Osteoblast (primary cell): ENCODE data around the gene PACS1. TPM values are rescaled to one million over a fixed set of nuclear protein-coding genes. Genes with fewer than 3 reads are reported as not detected.

Source experiments
- DNase-seq: peaks from one replicate; pipeline ENCODE4 v3.0.0; 2011; ENCODE audit warnings: low spot score, mixed read lengths; ENCODE audit not compliant: insufficient read length; ENCODE audit errors: missing footprints
- H2AFZ ChIP-seq: 2 replicates; pipeline ENCODE4 v1.6.0; 2011; ENCODE audit warnings: mild to moderate bottlenecking, low read length
- H3K27ac ChIP-seq: 2 replicates; pipeline ENCODE4 v1.5.1; 2011; ENCODE audit warnings: mild to moderate bottlenecking, low read depth, low read length, moderate library complexity
- H3K27me3 ChIP-seq: 2 replicates; pipeline ENCODE4 v1.6.0; 2012; ENCODE audit warnings: mild to moderate bottlenecking, control low read depth, inconsistent platforms, low read length, moderate library complexity; ENCODE audit not compliant: insufficient read depth
- H3K36me3 ChIP-seq: 2 replicates; pipeline ENCODE4 v1.5.1; 2011; ENCODE audit warnings: mild to moderate bottlenecking, low read length, control low read depth, moderate library complexity; ENCODE audit not compliant: insufficient read depth
- H3K4me1 ChIP-seq: 2 replicates; pipeline ENCODE4 v1.5.1; 2011; ENCODE audit warnings: mild to moderate bottlenecking, low read length, control low read depth, moderate library complexity; ENCODE audit not compliant: insufficient read depth
- H3K4me2 ChIP-seq: 2 replicates; pipeline ENCODE4 v1.6.0; 2011; ENCODE audit warnings: mild to moderate bottlenecking, low read length; ENCODE audit not compliant: insufficient read depth
- H3K4me3 ChIP-seq: fragments of 200-600 bp; sonication (generic); 3 replicates; pipeline ENCODE4 v1.5.1; 2012; ENCODE audit warnings: mild to moderate bottlenecking, low read length, inconsistent platforms; ENCODE audit not compliant: insufficient read depth
- H3K79me2 ChIP-seq: 2 replicates; pipeline ENCODE4 v1.6.0; 2012; ENCODE audit warnings: mild to moderate bottlenecking, low read length, control low read depth, inconsistent platforms; ENCODE audit not compliant: insufficient read depth
- H3K9me3 ChIP-seq: 2 replicates; pipeline ENCODE4 v1.5.1; 2011; ENCODE audit warnings: low read depth, low read length, control low read depth
- H4K20me1 ChIP-seq: 2 replicates; pipeline ENCODE4 v1.6.0; 2012; ENCODE audit warnings: mild to moderate bottlenecking, low read length, control low read depth; ENCODE audit not compliant: insufficient read depth
- total RNA-seq: library from RNA; depleted of rRNA; stranded (reverse); fragments of >200 nt; gene quantifications from 2 replicates; pipeline ENCODE4 v1.2.3, GENCODE V29; 2012
- TF ChIP-seq, protein P1 (sequence below): IDR thresholded peaks from 2 replicates; pipeline ENCODE4 v1.5.1; 2011; ENCODE audit warnings: mild to moderate bottlenecking, low read depth, low read length, moderate library complexity; ENCODE audit errors: extremely low read depth

PACS1 gene
- total RNA-seq, 1 donor, result 38.0 TPM

- Histone ChIP-seq H3K27me3 (peaks cover 16% of the 10 kb centered on the region), H3K4me2 (no peak within 1 kb of the TSS), H3K36me3 (peaks cover 4% of the 10 kb centered on the region), H3K4me1 (peaks cover 13% of the 10 kb centered on the region), H4K20me1 (peaks cover 4% of the 10 kb centered on the region), H3K9me3 (no peaks in the 10 kb centered on the region), H2AFZ (no peak within 1 kb of the TSS), H3K79me2 (peaks cover 17% of the 10 kb centered on the region), H3K4me3 (no peak within 1 kb of the TSS), H3K27ac (no peak within 1 kb of the TSS)
- TF ChIP-seq, protein P1, sequence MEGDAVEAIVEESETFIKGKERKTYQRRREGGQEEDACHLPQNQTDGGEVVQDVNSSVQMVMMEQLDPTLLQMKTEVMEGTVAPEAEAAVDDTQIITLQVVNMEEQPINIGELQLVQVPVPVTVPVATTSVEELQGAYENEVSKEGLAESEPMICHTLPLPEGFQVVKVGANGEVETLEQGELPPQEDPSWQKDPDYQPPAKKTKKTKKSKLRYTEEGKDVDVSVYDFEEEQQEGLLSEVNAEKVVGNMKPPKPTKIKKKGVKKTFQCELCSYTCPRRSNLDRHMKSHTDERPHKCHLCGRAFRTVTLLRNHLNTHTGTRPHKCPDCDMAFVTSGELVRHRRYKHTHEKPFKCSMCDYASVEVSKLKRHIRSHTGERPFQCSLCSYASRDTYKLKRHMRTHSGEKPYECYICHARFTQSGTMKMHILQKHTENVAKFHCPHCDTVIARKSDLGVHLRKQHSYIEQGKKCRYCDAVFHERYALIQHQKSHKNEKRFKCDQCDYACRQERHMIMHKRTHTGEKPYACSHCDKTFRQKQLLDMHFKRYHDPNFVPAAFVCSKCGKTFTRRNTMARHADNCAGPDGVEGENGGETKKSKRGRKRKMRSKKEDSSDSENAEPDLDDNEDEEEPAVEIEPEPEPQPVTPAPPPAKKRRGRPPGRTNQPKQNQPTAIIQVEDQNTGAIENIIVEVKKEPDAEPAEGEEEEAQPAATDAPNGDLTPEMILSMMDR, result no peak
- DNase-seq, result peak; percentile 86
These were observed 21.3 kb upstream of the PACS1 start, which contains the start of gene GAL3ST3 for GRCh38 chr11:66048547-66049323. TSS of gene GAL3ST3 (minus strand) at chr11:66049161. CDS start at chr11:66045415, 3,746 bp downstream.

- Histone ChIP-seq H3K36me3 (peaks cover 18% of the 10 kb centered on the region), H3K9me3 (no peaks in the 10 kb centered on the region), H3K4me2 (peak overlapping the region; percentile 100), H4K20me1 (peaks cover 10% of the 10 kb centered on the region), H3K4me3 (no peak overlapping the region), H3K79me2 (peaks cover 32% of the 10 kb centered on the region), H2AFZ (peak overlapping the region; percentile 92), H3K27me3 (peaks cover 16% of the 10 kb centered on the region), H3K27ac (no peak overlapping the region), H3K4me1 (peaks cover 13% of the 10 kb centered on the region)
- TF ChIP-seq, protein P1, result peak; percentile 11
- peak; percentile 79 for DNase-seq
These were observed 19.4 kb upstream of the PACS1 start for GRCh38 chr11:66050581-66051231.

GRCh38 chr11:66051371-66051765 is 18.7 kb upstream of the PACS1 start:
- Histone ChIP-seq H3K4me1 (peaks cover 16% of the 10 kb centered on the region), H3K9me3 (no peaks in the 10 kb centered on the region), H3K4me2 (peak overlapping the region; percentile 100), H3K4me3 (peak overlapping the region; percentile 99), H3K79me2 (peaks cover 33% of the 10 kb centered on the region), H3K27ac (peak overlapping the region; percentile 91), H2AFZ (peak overlapping the region; percentile 92), H3K27me3 (peaks cover 16% of the 10 kb centered on the region), H3K36me3 (peaks cover 24% of the 10 kb centered on the region), H4K20me1 (peaks cover 10% of the 10 kb centered on the region)
- TF ChIP-seq, protein P1, result no peak
- peak; percentile 53 for DNase-seq
